Measurements from ENCODE around the gene CFAP68. TPM values are rescaled to one million over a fixed set of nuclear protein-coding genes. Genes with fewer than 3 reads are reported as not detected.
A peak's percentile ranks its signal among the peaks of the same experiment; 100 is the strongest.

CFAP68 gene

GRCh38 chr11:111934306-111934705, 55.0 kb downstream of the CFAP68 start:
- peak overlapping the region in 1 of 2 experiments; percentile 46 for H2BK12ac ChIP-seq (ENCODE audit: low read length in 2 of 2)
- no peak overlapping the region for H3K4me2 ChIP-seq (ENCODE audit: low read length, poor library complexity, severe bottlenecking)
- H2AFZ ChIP-seq (ENCODE audit: low read depth, low read length) = no peak overlapping the region
- no peak overlapping the region for H3K23ac ChIP-seq (ENCODE audit: low read length in 2 of 2)
- H3K4me1 ChIP-seq (ENCODE audit: control insufficient read depth, insufficient read depth, low read depth, low read length) = peaks cover 22% of the 10 kb centered on the region
- H3K27me3 ChIP-seq (ENCODE audit: control insufficient read depth in 1 of 2, insufficient read depth in 1 of 2, low read length in 2 of 2) = no peaks in the 10 kb centered on the region
- peak overlapping the region; percentile 36 for H4K8ac ChIP-seq (ENCODE audit: low read length)
- no peak overlapping the region for H2BK120ac ChIP-seq (ENCODE audit: low read depth, low read length)
- no peak overlapping the region for H2BK15ac ChIP-seq (ENCODE audit: low read depth, poor library complexity, severe bottlenecking)
- WGBS = 100% methylated on average over 1 of the region's 1 CpG
- peak overlapping the region; percentile 77 for H3K9ac ChIP-seq (ENCODE audit: low read length)
- no peak overlapping the region for H4K91ac ChIP-seq (ENCODE audit: low read length)
- H3K27ac ChIP-seq (ENCODE audit: low read length, poor library complexity, severe bottlenecking) = peak overlapping the region; percentile 36
- H2AK5ac ChIP-seq (ENCODE audit: low read length, severe bottlenecking) = peak overlapping the region; percentile 72
- no peak overlapping the region for H2BK5ac ChIP-seq (ENCODE audit: low read depth, low read length, poor library complexity, severe bottlenecking)
- no peak overlapping the region for H3K14ac ChIP-seq (ENCODE audit: low read length in 2 of 2)
- H3K79me1 ChIP-seq (replicated peaks; ENCODE audit: low read length, poor library complexity, severe bottlenecking) = peaks cover 1% of the 10 kb centered on the region
- DNase-seq = no peak
- H3K4ac ChIP-seq (ENCODE audit: low read depth in 1 of 2, low read length in 2 of 2) = peak overlapping the region in 1 of 2 experiments; percentile 86
- no peaks in the 10 kb centered on the region for H3K9me3 ChIP-seq (ENCODE audit: control insufficient read depth, low read length)
- H3K4me3 ChIP-seq (ENCODE audit: insufficient read depth in 1 of 2, low read depth in 1 of 2, low read length in 2 of 2) = no peak overlapping the region
- no peak overlapping the region for H3K18ac ChIP-seq (ENCODE audit: low read depth in 1 of 2, low read length in 2 of 2)
- no peaks in the 10 kb centered on the region for H3K36me3 ChIP-seq (ENCODE audit: control insufficient read depth in 1 of 2, insufficient read depth in 2 of 2, low read depth in 1 of 2, low read length in 2 of 2)

Small RNAs within 50 kb of the gene (small RNA-seq; reads per million reads assigned to genes)
- gene C11orf52 (ENCODE audit: low read depth) (not detected), gene GNG5P3 (ENCODE audit: low read depth) (not detected), gene RNA5SP351 (ENCODE audit: low read depth) (not detected), gene RPL37AP8 (ENCODE audit: low read depth) (not detected)

Data from mesenchymal stem cell (in vitro differentiated cells and primary cell).